ENCODE measurements around the gene PACSIN3.

The PACSIN3 gene

GRCh38 chr11:47229161-47229560 is 42.9 kb upstream of the PACSIN3 start:
- TF ChIP-seq CTCF (IDR thresholded peaks at IDR 0.05; ENCODE audit: unreplicated experiment in 3 of 3), result no peak
- Mint-ChIP-seq H3K4me3 (no peak overlapping the region), H3K27me3 (ENCODE audit: low read depth) (peaks cover 3% of the 10 kb centered on the region), H3K27ac (no peak overlapping the region), H3K9me3 (no peaks in the 10 kb centered on the region), H3K4me1 (no peaks in the 10 kb centered on the region), H3K36me3 (ENCODE audit: low read depth) (peaks cover 12% of the 10 kb centered on the region)

GRCh38 chr11:47225552-47226400 is 39.5 kb upstream of the PACSIN3 start:
- Mint-ChIP-seq H3K9me3 (no peaks in the 10 kb centered on the region), H3K4me1 (no peaks in the 10 kb centered on the region), H3K27ac (no peak overlapping the region), H3K4me3 (no peak overlapping the region), H3K36me3 (ENCODE audit: low read depth) (peaks cover 12% of the 10 kb centered on the region), H3K27me3 (ENCODE audit: low read depth) (peaks cover 3% of the 10 kb centered on the region)
- no peak for TF ChIP-seq CTCF (IDR thresholded peaks at IDR 0.05; ENCODE audit: unreplicated experiment in 3 of 3)

GRCh38 chr11:47222696-47223095 is 36.5 kb upstream of the PACSIN3 start:
- H3K27me3 Mint-ChIP-seq (ENCODE audit: low read depth), result no peaks in the 10 kb centered on the region
- peaks cover 8% of the 10 kb centered on the region for H3K4me1 Mint-ChIP-seq
- H3K9me3 Mint-ChIP-seq, result no peaks in the 10 kb centered on the region
- peaks cover 14% of the 10 kb centered on the region for H3K36me3 Mint-ChIP-seq (ENCODE audit: low read depth)
- no peak overlapping the region for H3K27ac Mint-ChIP-seq
- no peak overlapping the region for H3K4me3 Mint-ChIP-seq
- TF ChIP-seq CTCF (IDR thresholded peaks at IDR 0.05; ENCODE audit: unreplicated experiment in 3 of 3), result no peak

GRCh38 chr11:47220401-47220821 is 34.2 kb upstream of the PACSIN3 start:
- peaks cover 6% of the 10 kb centered on the region for H3K36me3 Mint-ChIP-seq (ENCODE audit: low read depth)
- H3K4me1 Mint-ChIP-seq, result peaks cover 23% of the 10 kb centered on the region
- H3K9me3 Mint-ChIP-seq, result no peaks in the 10 kb centered on the region
- H3K27me3 Mint-ChIP-seq (ENCODE audit: low read depth), result no peaks in the 10 kb centered on the region
- H3K27ac Mint-ChIP-seq, result peak overlapping the region in 1 of 3 experiments; percentile 31
- no peak for TF ChIP-seq CTCF (IDR thresholded peaks at IDR 0.05; ENCODE audit: unreplicated experiment in 3 of 3)
- H3K4me3 Mint-ChIP-seq, result no peak overlapping the region

- Mint-ChIP-seq H3K36me3 (ENCODE audit: low read depth) (peaks cover 6% of the 10 kb centered on the region), H3K4me3 (peak overlapping the region; percentile 84 to 89 (median 88)), H3K4me1 (peaks cover 29% of the 10 kb centered on the region), H3K9me3 (no peaks in the 10 kb centered on the region), H3K27me3 (ENCODE audit: low read depth) (no peaks in the 10 kb centered on the region), H3K27ac (peak overlapping the region; percentile 61 to 93 (median 91))
- no peak for TF ChIP-seq CTCF (IDR thresholded peaks at IDR 0.05; ENCODE audit: unreplicated experiment in 3 of 3)
Observed at GRCh38 chr11:47216121-47216798, 30.0 kb upstream of the PACSIN3 start.

All from nephron (organoid).